Progenitor cell of endocrine pancreas (in vitro differentiated cells): Measurements from ENCODE around the gene THOP1. TPM values are rescaled to one million over a fixed set of nuclear protein-coding genes. Genes with fewer than 3 reads are reported as not detected.
"Not testable (repeated sequence)": the region's sequence is repeated elsewhere in the genome, so short reads cannot be mapped to it uniquely, and the experiment has no call there.

Experiments used
- DNase-seq: peaks from one replicate; pipeline ENCODE4 v3.0.0; 2021; ENCODE audit warnings: low spot score; ENCODE audit not compliant: unreplicated experiment
- H3K27ac Mint-ChIP-seq: 2 replicates; pipeline ENCODE4 v1.8.0; 2021; ENCODE audit warnings: mild to moderate bottlenecking, moderate library complexity, mixed read lengths
- H3K27me3 Mint-ChIP-seq: 2 replicates; pipeline ENCODE4 v1.8.0; 2021; ENCODE audit warnings: mixed read lengths
- H3K36me3 Mint-ChIP-seq: 2 replicates; pipeline ENCODE4 v1.8.0; 2022; ENCODE audit warnings: mixed read lengths; ENCODE audit not compliant: insufficient read depth
- H3K4me1 Mint-ChIP-seq: 2 replicates; pipeline ENCODE4 v1.8.0; 2021; ENCODE audit warnings: low read depth, mixed read lengths
- H3K4me3 Mint-ChIP-seq: 2 replicates; pipeline ENCODE4 v1.8.0; 2021; ENCODE audit warnings: low read depth, mild to moderate bottlenecking, moderate library complexity, mixed read lengths
- H3K9me3 Mint-ChIP-seq: 2 replicates; pipeline ENCODE4 v1.8.0; 2021; ENCODE audit warnings: low read depth, mixed read lengths
- total RNA-seq: library from RNA; stranded (reverse); gene quantifications from 2 replicates; pipeline ENCODE4 v1.2.1, GENCODE V29; 2021
- TF ChIP-seq, protein P1 (sequence below): fragments of 200-600 bp; sonication (generic); IDR thresholded peaks from one replicate; pipeline ENCODE4 v1.5.0; 2021; ENCODE audit warnings: antibody characterized with exemption, mild to moderate bottlenecking; ENCODE audit not compliant: unreplicated experiment

The THOP1 gene
- total RNA-seq, 1 donor from 2014 or later: 108 TPM

DNA sequence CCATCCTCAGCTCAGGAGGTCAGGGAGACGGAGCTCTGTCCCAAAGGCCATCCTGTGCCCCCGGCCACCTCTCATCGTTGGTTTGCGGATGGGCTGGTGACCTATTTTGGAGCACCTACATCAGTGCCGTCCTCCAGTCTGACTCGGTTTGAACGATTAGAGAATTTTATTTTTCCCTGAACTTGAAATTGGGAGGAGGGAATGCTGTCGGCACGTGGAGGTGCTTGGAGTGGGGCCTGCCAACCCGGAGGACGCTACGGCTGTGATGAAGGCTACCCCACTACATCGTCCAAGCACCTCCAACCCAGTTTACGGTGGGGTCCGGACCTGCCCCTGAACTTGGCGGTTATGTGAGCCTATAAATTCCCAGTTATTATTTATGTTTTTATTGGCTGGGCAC is 31.3 kb downstream of the THOP1 start:
- H3K4me1 Mint-ChIP-seq: peaks cover 3% of the 10 kb centered on the region
- no peaks in the 10 kb centered on the region for H3K9me3 Mint-ChIP-seq
- no peak for DNase-seq
- no peak overlapping the region for H3K27ac Mint-ChIP-seq
- TF ChIP-seq, protein P1, sequence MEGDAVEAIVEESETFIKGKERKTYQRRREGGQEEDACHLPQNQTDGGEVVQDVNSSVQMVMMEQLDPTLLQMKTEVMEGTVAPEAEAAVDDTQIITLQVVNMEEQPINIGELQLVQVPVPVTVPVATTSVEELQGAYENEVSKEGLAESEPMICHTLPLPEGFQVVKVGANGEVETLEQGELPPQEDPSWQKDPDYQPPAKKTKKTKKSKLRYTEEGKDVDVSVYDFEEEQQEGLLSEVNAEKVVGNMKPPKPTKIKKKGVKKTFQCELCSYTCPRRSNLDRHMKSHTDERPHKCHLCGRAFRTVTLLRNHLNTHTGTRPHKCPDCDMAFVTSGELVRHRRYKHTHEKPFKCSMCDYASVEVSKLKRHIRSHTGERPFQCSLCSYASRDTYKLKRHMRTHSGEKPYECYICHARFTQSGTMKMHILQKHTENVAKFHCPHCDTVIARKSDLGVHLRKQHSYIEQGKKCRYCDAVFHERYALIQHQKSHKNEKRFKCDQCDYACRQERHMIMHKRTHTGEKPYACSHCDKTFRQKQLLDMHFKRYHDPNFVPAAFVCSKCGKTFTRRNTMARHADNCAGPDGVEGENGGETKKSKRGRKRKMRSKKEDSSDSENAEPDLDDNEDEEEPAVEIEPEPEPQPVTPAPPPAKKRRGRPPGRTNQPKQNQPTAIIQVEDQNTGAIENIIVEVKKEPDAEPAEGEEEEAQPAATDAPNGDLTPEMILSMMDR: no peak
- H3K36me3 Mint-ChIP-seq: peaks cover 1% of the 10 kb centered on the region
- no peaks in the 10 kb centered on the region for H3K27me3 Mint-ChIP-seq
- no peak overlapping the region for H3K4me3 Mint-ChIP-seq

DNA sequence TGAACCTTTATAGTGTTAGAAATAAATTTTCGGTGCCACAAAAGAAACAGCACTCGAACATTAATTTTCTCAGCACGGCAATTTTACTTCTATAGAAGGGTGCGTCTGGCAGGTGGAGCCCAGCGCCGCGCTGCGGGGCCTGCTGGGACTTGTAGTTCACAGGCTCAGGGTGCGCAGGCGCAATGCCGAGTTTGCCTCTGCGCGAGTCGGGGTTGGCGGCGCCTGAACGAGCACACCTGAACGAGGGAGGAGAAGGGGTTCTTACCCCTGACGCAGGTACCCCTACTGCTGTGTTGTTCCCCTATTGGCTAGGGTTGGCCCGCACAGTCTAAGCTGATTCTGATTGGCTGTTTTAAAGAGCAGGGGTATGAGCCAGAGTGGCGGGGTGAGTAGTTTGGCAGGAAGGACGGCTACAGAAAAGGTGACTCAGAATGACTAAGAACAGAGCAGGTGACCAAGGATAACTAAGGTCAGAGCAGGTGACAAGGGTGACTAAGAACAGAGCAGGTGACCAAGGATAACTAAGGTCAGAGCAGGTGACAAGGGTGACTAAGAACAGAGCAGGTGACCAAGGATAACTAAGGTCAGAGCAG is 32.0 kb downstream of the THOP1 start:
- not testable (repeated sequence) for H3K9me3 Mint-ChIP-seq, H3K4me1 Mint-ChIP-seq, H3K27me3 Mint-ChIP-seq, H3K27ac Mint-ChIP-seq, H3K4me3 Mint-ChIP-seq, DNase-seq, H3K36me3 Mint-ChIP-seq

DNA sequence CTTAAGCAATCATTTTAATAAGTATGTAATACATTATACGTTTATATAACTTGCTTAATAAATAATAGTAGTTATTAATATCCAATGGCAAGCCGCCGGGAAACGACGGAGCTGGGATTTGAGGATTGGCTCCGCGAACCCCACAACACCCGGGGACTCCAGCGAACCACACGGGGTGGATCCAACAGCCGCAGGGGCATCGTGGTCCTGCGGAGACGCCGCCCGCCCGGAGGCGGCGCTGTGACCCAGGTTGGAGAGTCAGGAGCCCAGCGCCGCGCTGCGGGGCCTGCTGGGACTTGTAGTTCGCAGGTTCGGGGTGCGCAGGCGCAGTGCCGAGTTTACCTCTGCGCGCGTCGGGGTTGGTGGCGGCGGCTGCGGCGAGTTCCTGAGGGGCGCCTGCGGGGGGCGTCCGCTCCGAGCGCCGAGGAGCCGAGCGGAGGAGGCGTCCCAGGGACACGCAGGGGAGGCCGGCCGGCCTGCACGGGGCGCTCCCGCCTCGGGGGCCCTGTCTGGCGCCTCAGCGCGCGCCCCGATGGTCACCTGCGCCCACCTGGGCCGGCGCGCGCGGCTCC is 34.3 kb downstream of the THOP1 start, which contains the start of gene ZNF554:
Gene ZNF554, plus strand, starts transcription at position 329 of the 572 bp plus-strand sequence. Its CDS starts 204 bp downstream, at position 533.
- Mint-ChIP-seq H3K4me3 (peak within 1 kb of the TSS; percentile 91), H3K36me3 (peaks cover 6% of the 10 kb centered on the region), H3K9me3 (no peaks in the 10 kb centered on the region), H3K27me3 (no peaks in the 10 kb centered on the region), H3K27ac (peak within 1 kb of the TSS; percentile 97), H3K4me1 (peaks cover 3% of the 10 kb centered on the region)
- TF ChIP-seq, protein P1: peak; percentile 94
- DNase-seq: peak; percentile 99

DNA sequence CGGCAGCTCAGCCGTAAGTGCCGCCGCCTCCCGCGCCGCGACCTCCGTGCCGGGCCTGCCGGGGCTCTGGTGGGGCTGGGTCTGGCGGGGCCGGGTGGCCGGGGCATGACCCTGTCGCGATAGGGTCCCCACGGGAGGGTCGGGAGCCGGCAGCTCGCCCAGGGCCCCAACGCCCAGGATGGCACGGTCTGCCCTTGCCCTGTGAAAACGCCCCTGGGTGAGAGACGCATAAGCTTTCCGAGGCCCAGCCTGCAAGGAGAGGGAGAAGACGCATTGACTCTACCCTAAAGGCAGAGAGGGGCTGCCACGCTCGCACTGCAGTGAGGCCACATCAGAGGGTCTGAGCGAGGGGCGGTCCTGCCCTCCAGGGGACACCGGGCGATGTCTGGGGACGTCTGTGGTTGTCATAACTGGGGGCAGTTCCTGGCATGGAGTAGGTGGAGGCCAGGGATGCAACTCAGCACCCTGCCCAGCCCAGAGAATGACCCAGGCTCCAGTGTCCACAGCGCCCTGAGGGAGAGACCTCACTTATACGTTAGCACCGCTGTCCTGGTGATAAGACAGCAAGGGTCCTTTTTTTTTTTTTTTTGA is 34.9 kb downstream of the THOP1 start:
- TF ChIP-seq, protein P1: no peak
- Mint-ChIP-seq H3K4me3 (peak overlapping the region; percentile 91), H3K27me3 (no peaks in the 10 kb centered on the region), H3K27ac (peak overlapping the region; percentile 97), H3K9me3 (no peaks in the 10 kb centered on the region), H3K4me1 (peaks cover 3% of the 10 kb centered on the region), H3K36me3 (peaks cover 8% of the 10 kb centered on the region)
- no peak for DNase-seq

DNA sequence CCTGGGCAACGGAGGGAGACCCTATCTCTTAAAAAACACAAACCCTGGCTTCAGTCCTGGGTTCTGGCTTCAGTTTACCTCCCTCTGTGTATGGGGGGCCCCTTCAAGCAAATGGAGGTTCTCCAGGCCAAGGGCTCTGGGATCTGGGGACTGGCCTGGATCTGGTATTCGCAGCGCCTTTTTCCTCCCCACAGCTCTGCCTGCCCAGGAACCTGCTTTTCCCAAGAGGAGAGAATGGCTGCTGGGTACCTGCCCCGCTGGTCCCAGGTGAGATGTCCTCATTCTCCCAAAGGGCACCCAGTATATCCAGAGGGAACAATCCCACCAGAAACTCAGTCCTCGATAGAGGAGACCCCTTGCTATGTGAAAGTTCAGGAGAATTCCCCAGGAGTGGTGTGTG is 37.5 kb downstream of the THOP1 start:
- peaks cover 3% of the 10 kb centered on the region for H3K4me1 Mint-ChIP-seq
- H3K36me3 Mint-ChIP-seq: peaks cover 27% of the 10 kb centered on the region
- H3K4me3 Mint-ChIP-seq: no peak overlapping the region
- DNase-seq: no peak
- TF ChIP-seq, protein P1: no peak
- no peak overlapping the region for H3K27ac Mint-ChIP-seq
- no peaks in the 10 kb centered on the region for H3K27me3 Mint-ChIP-seq
- H3K9me3 Mint-ChIP-seq: peaks cover 8% of the 10 kb centered on the region

DNA sequence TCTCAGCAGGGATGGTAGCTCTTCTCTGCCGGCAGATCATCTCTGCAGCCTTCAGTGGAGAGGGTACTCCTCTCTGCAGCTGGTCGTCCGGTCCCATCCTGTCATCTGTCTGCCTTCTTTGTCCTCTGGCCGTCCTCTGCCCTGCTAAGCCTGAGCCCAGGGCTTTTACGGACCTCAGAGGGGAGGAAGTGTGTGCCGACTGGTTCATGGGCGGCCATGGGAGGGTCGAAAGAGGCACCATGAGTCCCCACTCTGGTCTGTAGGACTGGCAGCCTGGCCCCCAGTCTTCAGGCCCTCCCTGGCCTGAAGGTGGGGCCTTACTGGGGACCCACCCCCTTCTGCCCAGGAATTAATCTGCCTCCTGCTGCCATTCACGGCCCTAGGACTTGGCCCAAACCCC is 38.3 kb downstream of the THOP1 start:
- Mint-ChIP-seq H3K36me3 (peaks cover 35% of the 10 kb centered on the region), H3K9me3 (peaks cover 13% of the 10 kb centered on the region), H3K4me1 (peaks cover 3% of the 10 kb centered on the region), H3K27me3 (no peaks in the 10 kb centered on the region), H3K27ac (no peak overlapping the region), H3K4me3 (no peak overlapping the region)
- TF ChIP-seq, protein P1: no peak
- DNase-seq: no peak
